ENCODE measurements around the gene ITGB4.

DNA sequence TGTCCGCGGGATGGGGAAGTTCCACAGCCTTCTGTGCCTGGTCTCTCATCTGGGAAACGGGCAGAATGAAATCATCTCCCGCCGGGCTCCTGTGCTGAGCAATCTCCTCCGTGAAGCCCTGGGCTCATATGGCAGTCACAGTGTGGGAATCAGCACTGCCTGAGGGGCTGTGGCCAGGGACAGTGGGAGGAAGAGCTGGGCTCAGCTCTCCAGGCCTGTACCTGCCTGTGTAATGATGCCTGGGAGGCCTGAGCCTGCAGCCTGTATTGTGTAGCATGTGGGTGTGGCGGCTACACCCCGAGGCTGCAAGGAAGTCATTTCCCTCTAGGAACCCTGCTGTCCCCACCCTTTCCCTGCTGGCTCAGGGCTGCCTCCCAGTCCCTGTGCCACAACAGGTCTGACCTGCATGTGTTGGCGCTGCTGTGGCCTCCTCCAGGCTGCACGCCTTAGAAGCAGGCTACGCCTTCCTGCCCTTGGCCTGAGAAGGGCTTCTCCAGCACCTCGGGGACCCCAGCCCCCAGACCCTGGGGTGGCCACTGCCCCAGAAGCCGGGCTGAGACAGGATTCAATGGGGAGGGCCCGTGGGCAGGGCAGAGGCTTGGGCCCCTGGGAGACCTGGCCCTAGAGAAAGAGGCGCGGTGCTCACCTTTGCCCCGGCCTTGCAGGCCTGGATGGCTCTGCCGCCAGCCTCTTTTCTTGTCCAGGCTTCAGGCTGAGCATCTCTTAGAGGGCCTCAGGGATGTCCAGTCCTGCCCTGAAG is 2.1 kb downstream of the ITGB4 start:
- TF ChIP-seq POLR2AphosphoS5 (IDR thresholded peaks at IDR 0.05; ENCODE audit: low read depth, low read length) (no peak), TAF1 (IDR thresholded peaks at IDR 0.05; ENCODE audit: borderline replicate concordance, insufficient read depth, low read length) (no peak)
